WTC11 (cell line): ENCODE results near the gene PLCD1. TPM values are rescaled to one million over a fixed set of nuclear protein-coding genes. Genes with fewer than 3 reads are reported as not detected.
"Not testable (repeated sequence)": the region's sequence is repeated elsewhere in the genome, so short reads cannot be mapped to it uniquely, and the experiment has no call there.

Experiments
- ATAC-seq: fragments of 200-7000 bp; cut with Tn5 transposase; 2 replicates; pipeline ENCODE4 v1.10.0; 2021; ENCODE audit warnings: mild to moderate bottlenecking, moderate library complexity
- CTCF ChIA-PET: fragments of 300-600 bp; sonication (Branson Sonifier 250); formaldehyde crosslinking; loops from one replicate; lab custom pipeline; 2021; ENCODE audit warnings: antibody characterized with exemption; lab: Charles Lee
- POLR2A ChIA-PET: fragments of 350-600 bp; sonication (Branson Sonifier 250); formaldehyde crosslinking; loops from one replicate; lab custom pipeline; 2021; ENCODE audit warnings: antibody characterized with exemption; lab: Charles Lee
- DNase-seq: peaks from one replicate; pipeline ENCODE4 v3.0.0; 2021; ENCODE audit warnings: low spot score
- H3K27ac Mint-ChIP-seq: 2 replicates; pipeline ENCODE4 v1.8.0; 2021; ENCODE audit warnings: mixed read lengths
- H3K27me3 Mint-ChIP-seq: 2 replicates; pipeline ENCODE4 v1.8.0; 2021; ENCODE audit warnings: low read depth, mild to moderate bottlenecking, moderate library complexity, mixed read lengths
- H3K36me3 Mint-ChIP-seq: 2 replicates; pipeline ENCODE4 v1.8.0; 2021; ENCODE audit warnings: mixed read lengths
- H3K4me1 Mint-ChIP-seq: 2 replicates; pipeline ENCODE4 v1.8.0; 2022; ENCODE audit warnings: mixed read lengths
- H3K4me3 Mint-ChIP-seq: 2 replicates; pipeline ENCODE4 v1.8.0; 2021; ENCODE audit warnings: mild to moderate bottlenecking, moderate library complexity, mixed read lengths
- H3K9me3 Mint-ChIP-seq: 2 replicates; pipeline ENCODE4 v1.8.0; 2021; ENCODE audit warnings: mixed read lengths
- FOXP1 ChIP-seq: sonication (generic); formaldehyde crosslinking; IDR thresholded peaks from 2 replicates; pipeline ENCODE4 v1.8.0; 2022; ENCODE audit warnings: missing genetic modification reagents, mild to moderate bottlenecking, moderate library complexity, borderline replicate concordance
- GABPB1 ChIP-seq: sonication (generic); formaldehyde crosslinking; IDR thresholded peaks from 2 replicates; pipeline ENCODE4 v1.8.1; 2023; ENCODE audit warnings: mild to moderate bottlenecking, missing genetic modification reagents
- GRHL2 ChIP-seq: fragments of 250-450 bp; sonication (Bioruptor Pico); IDR thresholded peaks from 2 replicates; pipeline ENCODE4 v1.8.0; 2022; ENCODE audit warnings: mild to moderate bottlenecking, moderate library complexity; ENCODE audit not compliant: insufficient replicate concordance, severe bottlenecking
- GTF2I ChIP-seq: fragments of 250-450 bp; sonication (Bioruptor Pico); conservative IDR thresholded peaks from 2 replicates; pipeline ENCODE4 v1.4.0; 2021; ENCODE audit warnings: mild to moderate bottlenecking
- HMGA2 ChIP-seq: fragments of 250-450 bp; sonication (Bioruptor Pico); IDR thresholded peaks from 2 replicates; pipeline ENCODE4 v1.4.0; 2021; ENCODE audit warnings: mild to moderate bottlenecking, moderate library complexity
- JUN ChIP-seq: sonication (generic); formaldehyde crosslinking; IDR thresholded peaks from 2 replicates; pipeline ENCODE4 v1.8.0; 2023; ENCODE audit warnings: mild to moderate bottlenecking, missing genetic modification reagents
- MXD4 ChIP-seq: fragments of 250-450 bp; sonication (Bioruptor Pico); IDR thresholded peaks from 2 replicates; pipeline ENCODE4 v1.8.0; 2021; ENCODE audit warnings: mild to moderate bottlenecking, moderate library complexity, borderline replicate concordance
- MYBL2 ChIP-seq: sonication (generic); formaldehyde crosslinking; IDR thresholded peaks from 2 replicates; pipeline ENCODE4 v1.8.1; 2023; ENCODE audit warnings: mild to moderate bottlenecking, moderate library complexity, missing genetic modification reagents
- NFYB ChIP-seq: sonication (generic); formaldehyde crosslinking; conservative IDR thresholded peaks from 2 replicates; pipeline ENCODE4 v1.8.0; 2022; ENCODE audit warnings: low read depth, missing genetic modification reagents
- NR2C2 ChIP-seq: sonication (generic); formaldehyde crosslinking; IDR thresholded peaks from 2 replicates; pipeline ENCODE4 v1.8.0; 2022; ENCODE audit warnings: mild to moderate bottlenecking, missing genetic modification reagents
- NR3C1 ChIP-seq: sonication (generic); formaldehyde crosslinking; conservative IDR thresholded peaks from 2 replicates; pipeline ENCODE4 v1.8.1; 2023; ENCODE audit warnings: low read depth, mild to moderate bottlenecking, missing genetic modification reagents
- OVOL2 ChIP-seq: fragments of 250-450 bp; sonication (Bioruptor Pico); IDR thresholded peaks from 2 replicates; pipeline ENCODE4 v1.9.0; 2021; ENCODE audit warnings: mild to moderate bottlenecking, borderline replicate concordance
- PRRX2 ChIP-seq: fragments of 250-450 bp; sonication (Bioruptor Pico); IDR thresholded peaks from 2 replicates; pipeline ENCODE4 v1.8.0; 2021; ENCODE audit warnings: mild to moderate bottlenecking
- RELA ChIP-seq: sonication (generic); formaldehyde crosslinking; IDR thresholded peaks from 2 replicates; pipeline ENCODE4 v1.8.1; 2022; ENCODE audit warnings: missing genetic modification reagents, mild to moderate bottlenecking, borderline replicate concordance
- SP1 ChIP-seq: sonication (generic); formaldehyde crosslinking; conservative IDR thresholded peaks from 2 replicates; pipeline ENCODE4 v1.8.1; 2022; ENCODE audit warnings: missing genetic modification reagents
- TEAD1 ChIP-seq: sonication (generic); formaldehyde crosslinking; IDR thresholded peaks from 2 replicates; pipeline ENCODE4 v1.8.0; 2022; ENCODE audit warnings: mild to moderate bottlenecking, missing genetic modification reagents
- TEAD4 ChIP-seq: sonication (generic); formaldehyde crosslinking; IDR thresholded peaks from 2 replicates; pipeline ENCODE4 v1.8.0; 2022; ENCODE audit warnings: mild to moderate bottlenecking, missing genetic modification reagents
- TP53 ChIP-seq: sonication (generic); formaldehyde crosslinking; IDR thresholded peaks from 2 replicates; pipeline ENCODE4 v1.8.1; 2023; ENCODE audit warnings: mild to moderate bottlenecking, missing genetic modification reagents
- ZNF232 ChIP-seq: sonication (generic); formaldehyde crosslinking; IDR thresholded peaks from 2 replicates; pipeline ENCODE4 v1.8.0; 2022; ENCODE audit warnings: mild to moderate bottlenecking, missing genetic modification reagents
- ZNF317 ChIP-seq: sonication (generic); formaldehyde crosslinking; IDR thresholded peaks from 2 replicates; pipeline ENCODE4 v1.8.1; 2023; ENCODE audit warnings: low read depth, mild to moderate bottlenecking, moderate library complexity, missing genetic modification reagents, borderline replicate concordance
- ZNF423 ChIP-seq: fragments of 250-450 bp; sonication (Bioruptor Pico); IDR thresholded peaks from 2 replicates; pipeline ENCODE4 v2.1.2; 2022; ENCODE audit warnings: mild to moderate bottlenecking, moderate library complexity
- total RNA-seq: library from RNA; stranded (reverse); gene quantifications from 3 replicates; pipeline ENCODE4 v1.2.3, GENCODE V29; 2021
- TF ChIP-seq, protein P1 (sequence below): sonication (generic); formaldehyde crosslinking; IDR thresholded peaks from 2 replicates; pipeline ENCODE4 v1.8.0; 2022; ENCODE audit warnings: mild to moderate bottlenecking, missing genetic modification reagents
- TF ChIP-seq, protein P2 (sequence below): sonication (generic); formaldehyde crosslinking; IDR thresholded peaks from 2 replicates; pipeline ENCODE4 v1.8.1; 2022; ENCODE audit warnings: mild to moderate bottlenecking, missing genetic modification reagents, moderate library complexity, borderline replicate concordance
- TF ChIP-seq, protein P3 (sequence below): sonication (generic); formaldehyde crosslinking; IDR thresholded peaks from 2 replicates; pipeline ENCODE4 v1.8.1; 2023; ENCODE audit warnings: mild to moderate bottlenecking, missing genetic modification reagents, moderate library complexity
- TF ChIP-seq, protein P4 (sequence below): sonication (generic); formaldehyde crosslinking; IDR thresholded peaks from 2 replicates; pipeline ENCODE4 v1.8.1; 2023; ENCODE audit warnings: mild to moderate bottlenecking, missing genetic modification reagents, moderate library complexity
- TF ChIP-seq, protein P5 (sequence below): sonication (generic); formaldehyde crosslinking; IDR thresholded peaks from 2 replicates; pipeline ENCODE4 v1.8.0; 2022; ENCODE audit warnings: mild to moderate bottlenecking, missing genetic modification reagents
- TF ChIP-seq, protein P6 (sequence below): sonication (generic); formaldehyde crosslinking; IDR thresholded peaks from 2 replicates; pipeline ENCODE4 v1.8.1; 2023; ENCODE audit warnings: mild to moderate bottlenecking, moderate library complexity, missing genetic modification reagents
- TF ChIP-seq, protein P7 (sequence below): sonication (generic); formaldehyde crosslinking; conservative IDR thresholded peaks from 2 replicates; pipeline ENCODE4 v1.8.1; 2022; ENCODE audit warnings: mild to moderate bottlenecking, missing genetic modification reagents

PLCD1 gene
- total RNA-seq, 1 experiment from 2014 or later: 29.9 TPM

DNA sequence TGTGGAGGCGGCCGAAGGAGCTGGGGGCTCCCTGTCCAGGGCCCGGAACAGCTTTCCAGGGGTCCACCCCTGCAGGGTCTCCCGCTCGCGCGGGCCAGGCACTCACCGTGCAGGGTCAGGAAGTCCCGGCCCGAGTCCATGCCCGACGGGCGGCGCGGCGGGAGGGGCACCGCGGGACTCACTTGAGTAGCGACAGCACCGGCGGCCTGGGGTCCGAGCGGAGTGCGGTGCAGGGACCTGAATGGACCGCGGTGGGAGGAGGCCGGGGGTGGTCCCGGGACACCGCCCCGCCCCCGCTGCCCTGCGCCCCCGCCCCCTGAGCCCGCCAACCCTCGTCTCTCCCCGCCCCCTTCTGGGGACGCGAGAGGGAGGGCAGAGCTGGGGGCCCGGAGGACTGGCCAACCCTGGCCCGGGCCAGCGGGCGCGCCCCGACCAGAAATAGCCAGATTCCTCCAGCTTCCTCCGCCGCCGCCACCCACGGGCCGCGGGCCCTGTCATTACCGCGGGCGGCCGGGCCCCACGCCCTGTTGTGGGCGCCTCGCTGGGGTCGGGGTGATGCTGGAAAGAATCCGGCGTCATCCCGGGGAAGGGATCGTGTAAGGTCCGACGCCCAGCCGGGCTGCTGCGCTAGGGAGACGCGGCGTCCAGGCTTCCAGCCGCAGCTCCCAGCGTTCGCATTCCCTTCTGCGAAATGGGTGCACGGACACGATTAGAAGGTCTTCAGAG lies at the start of gene PLCD1 (continued):
- no peak for TF ChIP-seq MXD4 (CRISPR knock-in tag)
- TF ChIP-seq NFYB (CRISPR knock-in tag): no peak
- TF ChIP-seq TEAD1: no peak
- TF ChIP-seq, protein P1, sequence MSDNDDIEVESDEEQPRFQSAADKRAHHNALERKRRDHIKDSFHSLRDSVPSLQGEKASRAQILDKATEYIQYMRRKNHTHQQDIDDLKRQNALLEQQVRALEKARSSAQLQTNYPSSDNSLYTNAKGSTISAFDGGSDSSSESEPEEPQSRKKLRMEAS (CRISPR knock-in tag): peak; percentile 47; the same call in 1 of the 2 replicates
- TF ChIP-seq, protein P2, sequence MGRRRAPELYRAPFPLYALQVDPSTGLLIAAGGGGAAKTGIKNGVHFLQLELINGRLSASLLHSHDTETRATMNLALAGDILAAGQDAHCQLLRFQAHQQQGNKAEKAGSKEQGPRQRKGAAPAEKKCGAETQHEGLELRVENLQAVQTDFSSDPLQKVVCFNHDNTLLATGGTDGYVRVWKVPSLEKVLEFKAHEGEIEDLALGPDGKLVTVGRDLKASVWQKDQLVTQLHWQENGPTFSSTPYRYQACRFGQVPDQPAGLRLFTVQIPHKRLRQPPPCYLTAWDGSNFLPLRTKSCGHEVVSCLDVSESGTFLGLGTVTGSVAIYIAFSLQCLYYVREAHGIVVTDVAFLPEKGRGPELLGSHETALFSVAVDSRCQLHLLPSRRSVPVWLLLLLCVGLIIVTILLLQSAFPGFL (CRISPR knock-in tag): no peak
- TF ChIP-seq, protein P3, sequence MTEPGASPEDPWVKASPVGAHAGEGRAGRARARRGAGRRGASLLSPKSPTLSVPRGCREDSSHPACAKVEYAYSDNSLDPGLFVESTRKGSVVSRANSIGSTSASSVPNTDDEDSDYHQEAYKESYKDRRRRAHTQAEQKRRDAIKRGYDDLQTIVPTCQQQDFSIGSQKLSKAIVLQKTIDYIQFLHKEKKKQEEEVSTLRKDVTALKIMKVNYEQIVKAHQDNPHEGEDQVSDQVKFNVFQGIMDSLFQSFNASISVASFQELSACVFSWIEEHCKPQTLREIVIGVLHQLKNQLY: no peak
- TF ChIP-seq MYBL2: no peak
- TF ChIP-seq, protein P4, sequence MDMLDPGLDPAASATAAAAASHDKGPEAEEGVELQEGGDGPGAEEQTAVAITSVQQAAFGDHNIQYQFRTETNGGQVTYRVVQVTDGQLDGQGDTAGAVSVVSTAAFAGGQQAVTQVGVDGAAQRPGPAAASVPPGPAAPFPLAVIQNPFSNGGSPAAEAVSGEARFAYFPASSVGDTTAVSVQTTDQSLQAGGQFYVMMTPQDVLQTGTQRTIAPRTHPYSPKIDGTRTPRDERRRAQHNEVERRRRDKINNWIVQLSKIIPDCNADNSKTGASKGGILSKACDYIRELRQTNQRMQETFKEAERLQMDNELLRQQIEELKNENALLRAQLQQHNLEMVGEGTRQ (CRISPR knock-in tag): no peak
- no peak for TF ChIP-seq ZNF317
- TF ChIP-seq RELA: no peak
- no peak for TF ChIP-seq PRRX2 (CRISPR knock-in tag)
- TF ChIP-seq, protein P5, sequence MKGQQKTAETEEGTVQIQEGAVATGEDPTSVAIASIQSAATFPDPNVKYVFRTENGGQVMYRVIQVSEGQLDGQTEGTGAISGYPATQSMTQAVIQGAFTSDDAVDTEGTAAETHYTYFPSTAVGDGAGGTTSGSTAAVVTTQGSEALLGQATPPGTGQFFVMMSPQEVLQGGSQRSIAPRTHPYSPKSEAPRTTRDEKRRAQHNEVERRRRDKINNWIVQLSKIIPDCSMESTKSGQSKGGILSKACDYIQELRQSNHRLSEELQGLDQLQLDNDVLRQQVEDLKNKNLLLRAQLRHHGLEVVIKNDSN (CRISPR knock-in tag): no peak
- TF ChIP-seq TP53 (CRISPR knock-in tag): no peak
- TF ChIP-seq TEAD4 (CRISPR knock-in tag): no peak
- TF ChIP-seq, protein P6, sequence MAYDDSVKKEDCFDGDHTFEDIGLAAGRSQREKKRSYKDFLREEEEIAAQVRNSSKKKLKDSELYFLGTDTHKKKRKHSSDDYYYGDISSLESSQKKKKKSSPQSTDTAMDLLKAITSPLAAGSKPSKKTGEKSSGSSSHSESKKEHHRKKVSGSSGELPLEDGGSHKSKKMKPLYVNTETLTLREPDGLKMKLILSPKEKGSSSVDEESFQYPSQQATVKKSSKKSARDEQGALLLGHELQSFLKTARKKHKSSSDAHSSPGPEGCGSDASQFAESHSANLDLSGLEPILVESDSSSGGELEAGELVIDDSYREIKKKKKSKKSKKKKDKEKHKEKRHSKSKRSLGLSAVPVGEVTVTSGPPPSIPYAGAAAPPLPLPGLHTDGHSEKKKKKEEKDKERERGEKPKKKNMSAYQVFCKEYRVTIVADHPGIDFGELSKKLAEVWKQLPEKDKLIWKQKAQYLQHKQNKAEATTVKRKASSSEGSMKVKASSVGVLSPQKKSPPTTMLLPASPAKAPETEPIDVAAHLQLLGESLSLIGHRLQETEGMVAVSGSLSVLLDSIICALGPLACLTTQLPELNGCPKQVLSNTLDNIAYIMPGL (CRISPR knock-in tag): 0 out of 2 replicates have a peak, but pooled peaks have one; percentile 42
- TF ChIP-seq ZNF232: no peak
- peak; percentile 97 for TF ChIP-seq GTF2I
- TF ChIP-seq GRHL2 (CRISPR knock-in tag): no peak
- TF ChIP-seq, protein P7, sequence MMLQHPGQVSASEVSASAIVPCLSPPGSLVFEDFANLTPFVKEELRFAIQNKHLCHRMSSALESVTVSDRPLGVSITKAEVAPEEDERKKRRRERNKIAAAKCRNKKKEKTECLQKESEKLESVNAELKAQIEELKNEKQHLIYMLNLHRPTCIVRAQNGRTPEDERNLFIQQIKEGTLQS: no peak
- TF ChIP-seq GABPB1 (CRISPR knock-in tag): no peak
- TF ChIP-seq HMGA2 (CRISPR knock-in tag): no peak
- no peak; the same call in 1 of the 2 replicates for TF ChIP-seq SP1 (CRISPR knock-in tag)
- TF ChIP-seq NR3C1 (CRISPR knock-in tag): no peak
- TF ChIP-seq FOXP1 (CRISPR knock-in tag): peak; percentile 52; the same call in 1 of the 2 replicates
- peak; percentile 38; the same call in 1 of the 2 replicates for TF ChIP-seq ZNF423 (CRISPR knock-in tag)
- TF ChIP-seq OVOL2 (CRISPR knock-in tag): no peak
- TF ChIP-seq NR2C2 (CRISPR knock-in tag): no peak
- TF ChIP-seq JUN: no peak
- TF ChIP-seq, all 79 proteins: peak for 6

DNA sequence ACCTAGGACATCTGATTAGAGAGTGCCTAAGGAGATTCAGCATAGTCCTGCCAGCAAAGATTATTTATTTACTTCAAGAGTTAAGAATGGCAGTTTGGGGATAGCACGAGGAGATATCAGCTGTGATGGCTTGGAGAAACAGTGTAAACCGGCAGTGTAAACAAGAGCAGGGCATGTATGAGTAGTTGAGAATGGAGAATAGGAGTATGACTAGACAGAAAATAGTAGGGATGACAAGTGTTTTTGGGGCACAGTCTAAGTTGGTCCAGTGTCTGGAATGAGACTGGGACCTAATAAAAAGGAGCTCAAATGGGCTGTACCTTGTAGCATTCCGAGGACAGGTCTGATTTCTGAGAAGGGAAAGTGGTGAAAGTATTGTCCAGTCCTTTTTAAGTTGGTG lies 47.6 kb upstream of the PLCD1 start:
- CTCF ChIA-PET, POLR2A ChIA-PET, DNase-seq, H3K4me3 Mint-ChIP-seq, H3K27ac Mint-ChIP-seq, H3K4me1 Mint-ChIP-seq, ATAC-seq: not testable (repeated sequence)
- Mint-ChIP-seq H3K9me3 (peaks cover 13% of the 10 kb centered on the region), H3K36me3 (peaks cover 34% of the 10 kb centered on the region), H3K27me3 (peaks cover 11% of the 10 kb centered on the region)
